Esophagus muscularis mucosa (tissue), 4 donors: ENCODE results near the gene DUOXA1.

Experiments used
- CTCF ChIP-seq, 3 experiments: fragments of 200-600 bp in 2 of 3; fragments of 450-650 bp in 1 of 3; sonication (generic) in 2 of 3; IDR thresholded peaks; one replicate each; pipeline ENCODE4 v1.5.1; 2017 to 2019; ENCODE audit warnings: antibody characterized with exemption in 3 of 3, mild to moderate bottlenecking in 2 of 3, moderate library complexity in 1 of 3
- EP300 ChIP-seq: sonication (generic); formaldehyde crosslinking; IDR thresholded peaks from one replicate; pipeline ENCODE4 v1.6.1; 2017; ENCODE audit warnings: antibody characterized with exemption
- POLR2AphosphoS5 ChIP-seq, 2 donors: sonication (generic); formaldehyde crosslinking; IDR thresholded peaks; one replicate each; pipeline ENCODE4 v1.6.1; 2017; ENCODE audit warnings: antibody characterized with exemption in 2 of 2

- TF ChIP-seq EP300 (no peak), CTCF (IDR thresholded peaks at IDR 0.05) (no peak), POLR2AphosphoS5 (IDR thresholded peaks at IDR 0.05) (no peak)
Observed at GRCh38 chr15:45136378-45136764, 6.7 kb upstream of the DUOXA1 start.
